ENCODE measurements around the gene ARL2BP.
"Not testable (repeated sequence)": the region's sequence is repeated elsewhere in the genome, so short reads cannot be mapped to it uniquely, and the experiment has no call there.

The ARL2BP gene

GRCh38 chr16:57263541-57264351, 18.7 kb downstream of the ARL2BP start:
- no peak for DNase-seq (ENCODE audit: low spot score)

DNA sequence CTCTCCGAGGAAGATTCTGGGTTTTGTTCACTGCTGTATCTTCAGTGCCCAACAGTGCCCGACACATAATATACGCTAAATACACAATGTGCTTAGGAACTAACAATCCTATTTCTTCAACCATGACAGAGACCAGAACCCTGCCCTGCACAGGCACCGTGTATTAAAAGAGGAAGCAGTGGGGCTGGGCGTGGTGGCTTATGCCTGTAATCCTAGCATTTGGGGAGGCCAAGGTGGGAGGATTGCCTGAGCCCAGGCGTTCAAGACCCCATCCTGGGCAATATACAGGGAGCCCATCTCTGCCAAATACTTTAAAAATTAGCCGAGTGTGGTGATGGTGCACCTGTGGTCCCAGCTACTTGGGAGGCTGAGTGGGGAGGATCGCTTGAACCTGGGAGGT, 19.3 kb downstream of the ARL2BP start:
- no peak for DNase-seq (ENCODE audit: low spot score)

DNA sequence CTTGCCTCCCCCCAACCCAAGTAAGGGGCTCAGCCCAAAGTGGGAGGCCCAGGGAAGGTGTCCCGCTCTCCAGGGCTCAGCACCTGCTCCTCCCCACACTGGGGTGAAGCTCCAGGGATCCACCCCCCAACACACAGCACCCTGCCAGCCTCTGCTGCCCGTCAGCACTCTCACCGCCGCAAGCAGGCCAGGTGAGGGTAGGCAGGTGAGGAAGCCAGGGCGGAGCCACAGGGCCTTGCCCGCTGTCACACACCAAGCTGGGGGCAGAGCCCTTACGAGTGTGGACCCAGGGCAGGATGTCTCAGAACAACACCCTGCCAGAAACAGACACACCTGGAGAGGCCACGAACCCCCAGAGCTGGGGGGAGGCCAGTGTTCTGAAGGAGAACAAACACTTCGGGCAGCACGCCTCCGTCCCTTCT, 19.9 kb downstream of the ARL2BP start:
- DNase-seq (ENCODE audit: low spot score), result no peak

DNA sequence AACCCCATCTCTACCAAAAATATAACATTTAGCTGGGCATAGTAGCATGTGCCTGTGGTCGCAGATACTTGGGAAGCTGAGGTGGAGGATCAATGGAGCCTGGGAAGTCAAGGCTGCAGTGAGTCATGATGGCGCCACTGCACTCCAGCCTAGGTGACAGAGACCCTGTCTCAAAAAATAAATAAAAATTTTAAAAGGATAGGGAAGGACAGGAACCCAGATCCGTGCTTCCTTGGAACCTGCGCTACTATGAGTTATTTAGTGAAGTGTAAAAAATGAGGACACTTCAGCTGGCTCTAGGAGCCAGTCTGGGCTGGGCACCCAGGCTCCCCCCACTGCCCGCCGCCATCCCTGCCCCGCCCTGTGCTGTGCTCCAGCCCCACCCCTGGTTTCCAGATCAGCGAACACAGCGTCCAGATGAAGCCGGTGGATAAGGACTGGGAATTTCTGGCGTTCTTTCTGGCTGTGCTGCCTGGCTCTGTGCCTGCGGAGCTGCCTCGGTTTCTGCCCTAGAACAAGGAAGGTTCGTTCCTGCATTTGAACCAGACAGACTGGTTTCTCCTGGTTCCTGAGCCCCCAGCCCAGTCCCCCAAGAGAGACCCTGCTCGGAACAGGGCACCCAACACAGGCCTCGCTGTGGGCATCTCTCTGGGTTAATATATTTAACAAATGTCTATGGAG, 20.9 kb downstream of the ARL2BP start:
- no peak for DNase-seq (ENCODE audit: low spot score)

- no peak for DNase-seq (ENCODE audit: low spot score)
Observed at GRCh38 chr16:57266531-57267260, 21.6 kb downstream of the ARL2BP start.

DNA sequence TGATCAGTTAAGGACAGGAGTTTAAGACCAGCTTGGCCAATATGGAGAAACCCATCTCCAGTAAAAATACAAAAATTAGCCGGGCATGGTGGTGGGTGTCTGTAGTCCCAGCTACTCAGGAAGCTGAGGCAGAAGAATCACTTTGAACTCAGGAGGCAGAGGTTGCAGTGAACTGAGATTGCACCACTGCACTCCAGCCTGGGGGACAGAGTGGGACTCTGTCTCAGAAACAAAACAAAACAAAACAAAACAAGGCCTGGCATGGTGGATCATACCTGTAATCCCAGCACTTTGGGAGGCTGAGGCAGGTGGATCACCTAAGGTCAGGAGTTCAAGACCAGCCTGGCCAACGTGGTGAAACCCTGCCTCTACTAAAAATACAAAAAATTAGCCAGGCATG, 22.3 kb downstream of the ARL2BP start:
- DNase-seq (ENCODE audit: low spot score), result not testable (repeated sequence)

- no peak for DNase-seq (ENCODE audit: low spot score)
Observed at GRCh38 chr16:57268804-57269800, 24.0 kb downstream of the ARL2BP start.

GRCh38 chr16:57270221-57271062, 25.4 kb downstream of the ARL2BP start:
- DNase-seq (ENCODE audit: low spot score), result no peak

- no peak for DNase-seq (ENCODE audit: low spot score)
Observed at GRCh38 chr16:57271063-57271345, 25.9 kb downstream of the ARL2BP start.

GRCh38 chr16:57271867-57272495, 26.9 kb downstream of the ARL2BP start:
- no peak for DNase-seq (ENCODE audit: low spot score)

GRCh38 chr16:57273359-57273758, 28.3 kb downstream of the ARL2BP start:
- DNase-seq (ENCODE audit: low spot score), result no peak

- DNase-seq (ENCODE audit: low spot score), result no peak
Observed at GRCh38 chr16:57273826-57274225, 28.8 kb downstream of the ARL2BP start.

DNA sequence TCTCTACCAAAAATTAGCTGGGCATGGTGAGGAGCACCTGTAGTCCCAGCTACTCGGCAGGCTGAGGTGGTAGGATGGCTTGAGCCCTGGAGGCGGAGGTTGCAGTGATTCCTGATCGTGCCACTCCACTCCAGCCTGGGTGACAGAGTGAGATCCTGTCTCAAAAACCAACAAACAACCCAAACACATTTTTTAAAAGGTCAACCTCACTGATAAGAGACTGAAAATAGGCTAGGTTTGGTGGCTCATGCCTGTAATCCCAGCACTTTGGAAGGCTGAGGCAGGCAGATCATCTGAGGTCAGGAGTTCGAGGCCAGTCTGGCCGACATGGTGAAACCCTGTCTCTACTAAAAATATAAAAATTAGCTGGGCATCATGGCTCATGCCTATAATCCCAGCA, 30.9 kb downstream of the ARL2BP start:
- DNase-seq (ENCODE audit: low spot score), result not testable (repeated sequence)

GRCh38 chr16:57276596-57276995, 31.5 kb downstream of the ARL2BP start:
- no peak for DNase-seq (ENCODE audit: low spot score)

- DNase-seq (ENCODE audit: low spot score), result peak; percentile 63
Observed at GRCh38 chr16:57277586-57277985, 32.5 kb downstream of the ARL2BP start.

DNA sequence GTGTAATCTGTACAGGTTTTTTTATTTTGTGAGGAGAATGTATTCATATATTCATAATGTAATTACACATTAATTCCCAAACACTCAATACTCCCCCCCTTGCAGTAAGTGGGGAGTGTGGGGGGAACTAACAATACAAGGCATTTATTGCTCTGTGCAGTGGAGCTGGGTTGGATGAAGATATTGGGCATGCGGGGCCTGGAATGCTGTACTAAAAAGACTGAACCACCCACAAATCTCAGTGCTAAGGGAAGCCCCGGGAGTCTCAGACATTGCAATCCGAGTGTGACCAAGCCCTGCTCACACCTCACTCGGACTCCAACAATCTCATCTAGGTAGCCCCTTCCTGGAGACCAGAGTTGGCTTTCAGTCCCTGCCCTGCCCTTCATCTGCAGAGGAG, 33.4 kb downstream of the ARL2BP start:
- DNase-seq (ENCODE audit: low spot score), result no peak

- no peak for DNase-seq (ENCODE audit: low spot score)
Observed at GRCh38 chr16:57279780-57280638, 35.0 kb downstream of the ARL2BP start.

- DNase-seq (ENCODE audit: low spot score), result no peak
Observed at GRCh38 chr16:57281791-57282190, 36.7 kb downstream of the ARL2BP start.

GRCh38 chr16:57282510-57283213, 37.6 kb downstream of the ARL2BP start:
- no peak for DNase-seq (ENCODE audit: low spot score)
